Measurements from ENCODE around the gene VTCN1.

VTCN1 gene

GRCh38 chr1:117117697-117118096 is 93.0 kb downstream of the VTCN1 start:
- no peak overlapping the region for H3K4ac ChIP-seq (ENCODE audit: low read depth, low read length)

DNA sequence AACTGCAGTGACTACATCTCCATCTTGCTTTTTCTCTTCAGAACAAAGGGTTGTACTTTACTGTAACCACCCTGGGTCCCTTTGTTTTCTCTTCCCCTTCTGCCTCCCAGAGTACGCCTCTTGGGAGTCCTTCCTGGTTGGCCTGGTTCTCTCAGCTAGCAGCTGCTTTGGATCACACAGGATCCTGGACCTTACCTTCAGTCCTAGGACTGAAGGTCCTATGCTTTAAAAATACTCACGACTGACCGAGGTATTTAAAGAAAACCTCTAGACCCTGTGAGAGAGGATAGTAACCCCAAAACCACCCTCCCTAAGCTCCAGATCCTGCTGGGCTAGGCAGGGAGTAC is 94.0 kb downstream of the VTCN1 start:
- no CpG with 5 or more reads among the region's 3 CpGs for WGBS (ENCODE audit: extremely low coverage, insufficient coverage, insufficient read length)
- Histone ChIP-seq H2BK5ac (ENCODE audit: low read depth, low read length, poor library complexity) (no peak overlapping the region), H3K23ac (ENCODE audit: low read length) (no peak overlapping the region), H3K27ac (ENCODE audit: low read depth, low read length) (no peak overlapping the region), H4K8ac (ENCODE audit: low read depth, low read length) (no peak overlapping the region), H3K79me1 (ENCODE audit: low read length) (peaks cover 11% of the 10 kb centered on the region), H2BK120ac (ENCODE audit: insufficient read depth, low read length, poor library complexity) (no peak overlapping the region), H4K91ac (ENCODE audit: low read depth, low read length) (peak overlapping the region; percentile 26), H3K27me3 (ENCODE audit: insufficient read depth, low read length) (no peaks in the 10 kb centered on the region), H3K14ac (ENCODE audit: low read length) (no peak overlapping the region), H3K18ac (ENCODE audit: low read length) (peak overlapping the region; percentile 29), H3K4me3 (ENCODE audit: low read depth, low read length) (no peak overlapping the region), H3K4me1 (ENCODE audit: control insufficient read depth in 1 of 2, insufficient read depth in 2 of 2, low read length in 2 of 2) (peaks cover 19 to 21% of the 10 kb centered on the region in 2 experiments), H3K9me3 (ENCODE audit: insufficient read depth, low read depth, low read length) (no peaks in the 10 kb centered on the region), H3K9ac (ENCODE audit: low read length) (no peak overlapping the region), H3K4me2 (ENCODE audit: low read length) (no peak overlapping the region), H3K79me2 (ENCODE audit: control insufficient read depth, insufficient read depth, low read length, poor library complexity) (peaks cover 9% of the 10 kb centered on the region), H4K12ac (ENCODE audit: low read depth, low read length) (no peak overlapping the region), H3K36me3 (ENCODE audit: control insufficient read depth in 1 of 2, insufficient read depth in 2 of 2, low read length in 2 of 2) (peaks cover 19 to 31% of the 10 kb centered on the region in 2 experiments), H2BK12ac (ENCODE audit: low read length) (no peak overlapping the region), H3K4ac (ENCODE audit: low read depth, low read length) (no peak overlapping the region), H2AFZ (ENCODE audit: insufficient read depth, low read length, poor library complexity) (no peak overlapping the region), H2AK5ac (ENCODE audit: low read length) (no peak overlapping the region)
- no peak for DNase-seq

More at GRCh38 chr1:117117697-117118096, 93.0 kb downstream of the VTCN1 start:
- no peak overlapping the region for H4K91ac ChIP-seq (ENCODE audit: low read depth, low read length)
- H3K9ac ChIP-seq (ENCODE audit: low read length), result no peak overlapping the region
- H3K4me1 ChIP-seq (ENCODE audit: control insufficient read depth in 1 of 2, insufficient read depth in 2 of 2, low read length in 2 of 2), result peaks cover 22 to 27% of the 10 kb centered on the region in 2 experiments
- no peak overlapping the region for H2AFZ ChIP-seq (ENCODE audit: insufficient read depth, low read length, poor library complexity)
- H2AK5ac ChIP-seq (ENCODE audit: low read length), result no peak overlapping the region
- no peaks in the 10 kb centered on the region for H3K27me3 ChIP-seq (ENCODE audit: insufficient read depth, low read length)
- peaks cover 17 to 25% of the 10 kb centered on the region in 2 experiments for H3K36me3 ChIP-seq (ENCODE audit: control insufficient read depth in 1 of 2, insufficient read depth in 2 of 2, low read length in 2 of 2)
- no peak overlapping the region for H2BK120ac ChIP-seq (ENCODE audit: insufficient read depth, low read length, poor library complexity)
- H4K12ac ChIP-seq (ENCODE audit: low read depth, low read length), result no peak overlapping the region
- no peak overlapping the region for H4K8ac ChIP-seq (ENCODE audit: low read depth, low read length)
- no peaks in the 10 kb centered on the region for H3K9me3 ChIP-seq (ENCODE audit: insufficient read depth, low read depth, low read length)
- H2BK5ac ChIP-seq (ENCODE audit: low read depth, low read length, poor library complexity), result no peak overlapping the region
- no peak overlapping the region for H3K4me2 ChIP-seq (ENCODE audit: low read length)
- no peak overlapping the region for H3K27ac ChIP-seq (ENCODE audit: low read depth, low read length)
- peak in 1 of 2 donors; percentile 27 for DNase-seq
- no peak overlapping the region for H3K14ac ChIP-seq (ENCODE audit: low read length)
- no peak overlapping the region for H2BK12ac ChIP-seq (ENCODE audit: low read length)
- WGBS (ENCODE audit: extremely low coverage, insufficient coverage, insufficient read length), result no CpG with 5 or more reads among the region's 2 CpGs
- H3K23ac ChIP-seq (ENCODE audit: low read length), result no peak overlapping the region
- no peak overlapping the region for H3K4me3 ChIP-seq (ENCODE audit: low read depth, low read length)
- H3K79me2 ChIP-seq (ENCODE audit: control insufficient read depth, insufficient read depth, low read length, poor library complexity), result peaks cover 12% of the 10 kb centered on the region
- peaks cover 18% of the 10 kb centered on the region for H3K79me1 ChIP-seq (ENCODE audit: low read length)
- H3K18ac ChIP-seq (ENCODE audit: low read length), result no peak overlapping the region

- no CpG with 5 or more reads among the region's 13 CpGs for WGBS (ENCODE audit: extremely low coverage, insufficient coverage, insufficient read length)
These were observed 94.5 kb downstream of the VTCN1 start for GRCh38 chr1:117116090-117116783.

GRCh38 chr1:117114877-117115276 is 95.8 kb downstream of the VTCN1 start:
- no CpG with 5 or more reads among the region's 2 CpGs for WGBS (ENCODE audit: extremely low coverage, insufficient coverage, insufficient read length)
- H2BK120ac ChIP-seq (ENCODE audit: insufficient read depth, low read length, poor library complexity), result no peak overlapping the region
- H2BK12ac ChIP-seq (ENCODE audit: low read length), result no peak overlapping the region
- no peak overlapping the region for H4K8ac ChIP-seq (ENCODE audit: low read depth, low read length)
- no peak overlapping the region for H3K9ac ChIP-seq (ENCODE audit: low read length)
- H3K4me2 ChIP-seq (ENCODE audit: low read length), result no peak overlapping the region
- H3K27me3 ChIP-seq (ENCODE audit: insufficient read depth, low read length), result no peaks in the 10 kb centered on the region
- H4K91ac ChIP-seq (ENCODE audit: low read depth, low read length), result no peak overlapping the region
- H3K18ac ChIP-seq (ENCODE audit: low read length), result no peak overlapping the region
- peak in 1 of 2 donors; percentile 59 for DNase-seq
- H3K4me3 ChIP-seq (ENCODE audit: low read depth, low read length), result no peak overlapping the region
- H2AK5ac ChIP-seq (ENCODE audit: low read length), result no peak overlapping the region
- H2AFZ ChIP-seq (ENCODE audit: insufficient read depth, low read length, poor library complexity), result no peak overlapping the region
- H3K36me3 ChIP-seq (ENCODE audit: control insufficient read depth in 1 of 2, insufficient read depth in 2 of 2, low read length in 2 of 2), result peaks cover 21 to 38% of the 10 kb centered on the region in 2 experiments
- no peak overlapping the region for H3K14ac ChIP-seq (ENCODE audit: low read length)
- no peak overlapping the region for H2BK5ac ChIP-seq (ENCODE audit: low read depth, low read length, poor library complexity)
- H3K27ac ChIP-seq (ENCODE audit: low read depth, low read length), result no peak overlapping the region
- no peak overlapping the region for H3K23ac ChIP-seq (ENCODE audit: low read length)
- no peaks in the 10 kb centered on the region for H3K79me1 ChIP-seq (ENCODE audit: low read length)
- H4K12ac ChIP-seq (ENCODE audit: low read depth, low read length), result no peak overlapping the region
- H3K4ac ChIP-seq (ENCODE audit: low read depth, low read length), result no peak overlapping the region
- no peaks in the 10 kb centered on the region for H3K9me3 ChIP-seq (ENCODE audit: insufficient read depth, low read depth, low read length)
- H3K4me1 ChIP-seq (ENCODE audit: control insufficient read depth in 1 of 2, insufficient read depth in 2 of 2, low read length in 2 of 2), result peaks cover 13 to 14% of the 10 kb centered on the region in 2 experiments
- H3K79me2 ChIP-seq (ENCODE audit: control insufficient read depth, insufficient read depth, low read length, poor library complexity), result no peaks in the 10 kb centered on the region

More at GRCh38 chr1:117116090-117116783, 94.5 kb downstream of the VTCN1 start:
- Histone ChIP-seq H4K12ac (ENCODE audit: low read depth, low read length) (no peak overlapping the region), H3K18ac (ENCODE audit: low read length) (no peak overlapping the region), H3K9ac (ENCODE audit: low read length) (no peak overlapping the region), H3K79me2 (ENCODE audit: control insufficient read depth, insufficient read depth, low read length, poor library complexity) (peaks cover 6% of the 10 kb centered on the region), H3K23ac (ENCODE audit: low read length) (no peak overlapping the region), H3K4ac (ENCODE audit: low read depth, low read length) (no peak overlapping the region), H2BK5ac (ENCODE audit: low read depth, low read length, poor library complexity) (no peak overlapping the region), H2AK5ac (ENCODE audit: low read length) (no peak overlapping the region), H3K4me2 (ENCODE audit: low read length) (no peak overlapping the region), H3K27ac (ENCODE audit: low read depth, low read length) (no peak overlapping the region), H3K36me3 (ENCODE audit: control insufficient read depth in 1 of 2, insufficient read depth in 2 of 2, low read length in 2 of 2) (peaks cover 19 to 34% of the 10 kb centered on the region in 2 experiments), H3K9me3 (ENCODE audit: insufficient read depth, low read depth, low read length) (no peaks in the 10 kb centered on the region), H2AFZ (ENCODE audit: insufficient read depth, low read length, poor library complexity) (no peak overlapping the region), H3K4me1 (ENCODE audit: control insufficient read depth in 1 of 2, insufficient read depth in 2 of 2, low read length in 2 of 2) (peaks cover 19 to 21% of the 10 kb centered on the region in 2 experiments), H3K4me3 (ENCODE audit: low read depth, low read length) (no peak overlapping the region), H2BK12ac (ENCODE audit: low read length) (no peak overlapping the region), H3K27me3 (ENCODE audit: insufficient read depth, low read length) (no peaks in the 10 kb centered on the region), H4K8ac (ENCODE audit: low read depth, low read length) (no peak overlapping the region), H3K79me1 (ENCODE audit: low read length) (peaks cover 7% of the 10 kb centered on the region), H2BK120ac (ENCODE audit: insufficient read depth, low read length, poor library complexity) (no peak overlapping the region), H4K91ac (ENCODE audit: low read depth, low read length) (no peak overlapping the region), H3K14ac (ENCODE audit: low read length) (no peak overlapping the region)
- DNase-seq, result peak in 1 of 2 donors; percentile 21

All from trophoblast cell (in vitro differentiated cells and primary cell).